ENCODE measurements around the gene C1orf185.

The C1orf185 gene

DNA sequence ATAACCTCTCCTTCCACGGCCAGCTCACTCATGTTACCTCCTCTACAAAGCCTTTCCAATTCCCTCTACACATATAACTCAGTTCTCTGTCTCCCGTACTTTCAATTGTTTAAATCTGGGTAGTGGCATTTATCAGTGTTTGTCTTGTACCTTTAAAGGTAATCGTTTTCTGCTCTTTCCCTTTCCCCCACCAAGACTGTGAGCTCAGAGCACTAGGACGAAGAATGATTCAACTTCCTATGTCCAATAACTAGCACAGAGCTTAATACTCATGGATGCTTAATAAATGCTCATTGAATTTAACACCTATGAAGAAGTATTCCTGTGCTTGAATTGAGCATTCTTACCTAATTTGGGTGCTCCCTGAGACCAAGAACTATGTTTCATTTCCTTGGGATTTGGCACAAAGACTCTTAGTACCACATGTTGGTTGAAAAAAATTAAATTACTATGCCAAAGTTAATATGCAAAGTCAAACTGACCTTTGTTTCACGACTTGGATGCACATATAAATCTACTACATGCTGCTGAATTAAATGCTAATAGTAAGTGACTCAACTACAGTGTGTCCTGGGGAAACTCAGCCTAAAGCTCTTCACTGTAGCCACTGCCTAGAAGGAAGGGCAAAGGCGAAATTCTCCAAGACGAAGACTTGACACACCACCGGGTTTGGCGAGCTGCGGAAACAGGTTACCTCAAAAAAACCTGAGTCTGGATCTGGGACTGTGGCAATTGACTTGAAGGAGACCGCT lies 30.6 kb upstream of the C1orf185 start:
- Histone ChIP-seq H2AFZ (ENCODE audit: low read length) (no peak overlapping the region), H3K9me3 (ENCODE audit: insufficient read depth, low read depth, low read length) (no peaks in the 10 kb centered on the region), H3K9me2 (replicated peaks; ENCODE audit: low read depth, low read length) (no peaks in the 10 kb centered on the region), H4K20me1 (ENCODE audit: insufficient read depth, low read length, poor library complexity, severe bottlenecking) (no peaks in the 10 kb centered on the region), H3K79me2 (ENCODE audit: insufficient read depth, low read length) (no peaks in the 10 kb centered on the region), H3K27me3 (ENCODE audit: insufficient read depth, low read length, poor library complexity, severe bottlenecking) (no peaks in the 10 kb centered on the region), H3K9ac (ENCODE audit: low read depth, low read length, poor library complexity, severe bottlenecking) (no peak overlapping the region), H3K4me2 (ENCODE audit: low read depth, low read length, poor library complexity, severe bottlenecking) (no peak overlapping the region), H3K36me3 (ENCODE audit: insufficient read depth, low read length) (no peaks in the 10 kb centered on the region), H3K4me1 (ENCODE audit: insufficient read depth, low read length, poor library complexity, severe bottlenecking) (no peaks in the 10 kb centered on the region), H3F3A (ENCODE audit: low read depth) (no peaks in the 10 kb centered on the region), H3K4me3 (ENCODE audit: low read length, poor library complexity, severe bottlenecking) (no peak overlapping the region)
- no peak for TF ChIP-seq EZH2phosphoT487 (IDR thresholded peaks at IDR 0.05; ENCODE audit: borderline replicate concordance)
- TF ChIP-seq, protein P1, sequence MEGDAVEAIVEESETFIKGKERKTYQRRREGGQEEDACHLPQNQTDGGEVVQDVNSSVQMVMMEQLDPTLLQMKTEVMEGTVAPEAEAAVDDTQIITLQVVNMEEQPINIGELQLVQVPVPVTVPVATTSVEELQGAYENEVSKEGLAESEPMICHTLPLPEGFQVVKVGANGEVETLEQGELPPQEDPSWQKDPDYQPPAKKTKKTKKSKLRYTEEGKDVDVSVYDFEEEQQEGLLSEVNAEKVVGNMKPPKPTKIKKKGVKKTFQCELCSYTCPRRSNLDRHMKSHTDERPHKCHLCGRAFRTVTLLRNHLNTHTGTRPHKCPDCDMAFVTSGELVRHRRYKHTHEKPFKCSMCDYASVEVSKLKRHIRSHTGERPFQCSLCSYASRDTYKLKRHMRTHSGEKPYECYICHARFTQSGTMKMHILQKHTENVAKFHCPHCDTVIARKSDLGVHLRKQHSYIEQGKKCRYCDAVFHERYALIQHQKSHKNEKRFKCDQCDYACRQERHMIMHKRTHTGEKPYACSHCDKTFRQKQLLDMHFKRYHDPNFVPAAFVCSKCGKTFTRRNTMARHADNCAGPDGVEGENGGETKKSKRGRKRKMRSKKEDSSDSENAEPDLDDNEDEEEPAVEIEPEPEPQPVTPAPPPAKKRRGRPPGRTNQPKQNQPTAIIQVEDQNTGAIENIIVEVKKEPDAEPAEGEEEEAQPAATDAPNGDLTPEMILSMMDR (conservative IDR thresholded peaks at IDR 0.05; ENCODE audit: low read length), result no peak

DNA sequence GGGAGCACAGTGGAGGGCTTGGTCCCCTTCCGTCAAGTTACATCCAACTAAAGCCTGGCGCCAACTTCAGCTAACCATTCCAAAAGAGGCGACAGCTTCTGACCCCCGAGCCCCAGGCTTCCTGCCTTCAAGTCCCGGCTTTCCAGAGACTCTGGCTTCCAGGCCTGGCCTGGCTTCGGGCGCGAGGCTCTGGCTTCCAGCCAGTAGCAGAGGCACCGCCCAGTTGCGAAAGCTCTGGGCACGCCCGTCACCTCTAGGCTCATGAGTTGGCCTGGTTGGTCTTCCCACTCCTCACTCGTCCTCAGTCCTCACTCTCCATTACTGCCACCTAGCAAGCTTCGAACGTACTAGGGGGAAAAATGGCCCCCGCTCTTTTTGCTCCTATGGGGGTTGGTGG lies 30.0 kb upstream of the C1orf185 start:
- no peak overlapping the region for H3K4me2 ChIP-seq (ENCODE audit: low read depth, low read length, poor library complexity, severe bottlenecking)
- no peaks in the 10 kb centered on the region for H3F3A ChIP-seq (ENCODE audit: low read depth)
- no peak overlapping the region for H3K9ac ChIP-seq (ENCODE audit: low read depth, low read length, poor library complexity, severe bottlenecking)
- H3K9me2 ChIP-seq (replicated peaks; ENCODE audit: low read depth, low read length), result no peaks in the 10 kb centered on the region
- H3K9me3 ChIP-seq (ENCODE audit: insufficient read depth, low read depth, low read length), result no peaks in the 10 kb centered on the region
- no peak overlapping the region for H2AFZ ChIP-seq (ENCODE audit: low read length)
- no peaks in the 10 kb centered on the region for H3K79me2 ChIP-seq (ENCODE audit: insufficient read depth, low read length)
- H3K27me3 ChIP-seq (ENCODE audit: insufficient read depth, low read length, poor library complexity, severe bottlenecking), result no peaks in the 10 kb centered on the region
- no peaks in the 10 kb centered on the region for H3K36me3 ChIP-seq (ENCODE audit: insufficient read depth, low read length)
- H3K4me1 ChIP-seq (ENCODE audit: insufficient read depth, low read length, poor library complexity, severe bottlenecking), result no peaks in the 10 kb centered on the region
- H3K4me3 ChIP-seq (ENCODE audit: low read length, poor library complexity, severe bottlenecking), result no peak overlapping the region
- TF ChIP-seq EZH2phosphoT487 (IDR thresholded peaks at IDR 0.05; ENCODE audit: borderline replicate concordance), result no peak
- TF ChIP-seq, protein P1 (conservative IDR thresholded peaks at IDR 0.05; ENCODE audit: low read length), result no peak
- no peaks in the 10 kb centered on the region for H4K20me1 ChIP-seq (ENCODE audit: insufficient read depth, low read length, poor library complexity, severe bottlenecking)

DNA sequence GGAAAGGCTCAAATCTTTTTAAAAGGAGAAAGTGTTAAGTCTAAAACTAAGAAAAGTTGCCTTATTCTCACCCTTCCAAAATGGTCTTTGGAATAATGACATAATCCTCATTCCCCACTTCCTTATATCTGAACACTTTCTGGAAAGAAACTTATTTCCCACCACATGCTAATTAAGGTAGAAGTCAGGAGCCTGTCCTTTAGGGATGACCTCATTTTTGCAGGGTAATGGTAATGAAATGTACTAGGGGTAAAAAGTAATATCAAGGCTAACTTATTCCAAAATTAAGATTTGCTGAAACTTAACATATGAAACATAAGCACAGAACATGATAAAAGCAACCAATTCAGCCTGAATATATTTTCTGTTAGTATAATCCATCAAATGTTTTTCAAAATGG lies 29.4 kb upstream of the C1orf185 start:
- H4K20me1 ChIP-seq (ENCODE audit: insufficient read depth, low read length, poor library complexity, severe bottlenecking), result no peaks in the 10 kb centered on the region
- no peaks in the 10 kb centered on the region for H3F3A ChIP-seq (ENCODE audit: low read depth)
- H3K27me3 ChIP-seq (ENCODE audit: insufficient read depth, low read length, poor library complexity, severe bottlenecking), result no peaks in the 10 kb centered on the region
- no peaks in the 10 kb centered on the region for H3K9me3 ChIP-seq (ENCODE audit: insufficient read depth, low read depth, low read length)
- H3K79me2 ChIP-seq (ENCODE audit: insufficient read depth, low read length), result no peaks in the 10 kb centered on the region
- H3K36me3 ChIP-seq (ENCODE audit: insufficient read depth, low read length), result no peaks in the 10 kb centered on the region
- no peak overlapping the region for H3K4me2 ChIP-seq (ENCODE audit: low read depth, low read length, poor library complexity, severe bottlenecking)
- no peaks in the 10 kb centered on the region for H3K9me2 ChIP-seq (replicated peaks; ENCODE audit: low read depth, low read length)
- no peak overlapping the region for H3K4me3 ChIP-seq (ENCODE audit: low read length, poor library complexity, severe bottlenecking)
- no peak overlapping the region for H2AFZ ChIP-seq (ENCODE audit: low read length)
- H3K9ac ChIP-seq (ENCODE audit: low read depth, low read length, poor library complexity, severe bottlenecking), result no peak overlapping the region
- TF ChIP-seq, protein P1 (conservative IDR thresholded peaks at IDR 0.05; ENCODE audit: low read length), result no peak
- no peak for TF ChIP-seq EZH2phosphoT487 (IDR thresholded peaks at IDR 0.05; ENCODE audit: borderline replicate concordance)
- no peaks in the 10 kb centered on the region for H3K4me1 ChIP-seq (ENCODE audit: insufficient read depth, low read length, poor library complexity, severe bottlenecking)
